CD8-positive, alpha-beta memory T cell (primary cell): ENCODE data around the gene OSGIN1. TPM values are rescaled to one million over a fixed set of nuclear protein-coding genes. Genes with fewer than 3 reads are reported as not detected.
A peak's percentile ranks its signal among the peaks of the same experiment; 100 is the strongest.

Experiments used
- CTCF ChIA-PET: fragments of 350-600 bp; sonication (Branson Sonifier 250); formaldehyde crosslinking; loops from one replicate; lab custom pipeline; 2021; ENCODE audit warnings: antibody characterized with exemption; lab: Charles Lee
- POLR2A ChIA-PET: fragments of 350-600 bp; sonication (Branson Sonifier 250); formaldehyde crosslinking; loops from one replicate; lab custom pipeline; 2021; ENCODE audit warnings: antibody characterized with exemption; lab: Charles Lee
- DNase-seq, 5 donors: peaks; one replicate each; pipeline versions ENCODE4 v3.0.0 to v3.0.0-alpha.2; 2020 to 2022; ENCODE audit warnings: mixed read lengths in 1 of 5
- H3K27ac ChIP-seq: one replicate; pipeline ENCODE4 v1.7.0; 2013; ENCODE audit warnings: low read depth, mild to moderate bottlenecking, low read length, moderate library complexity
- H3K27me3 ChIP-seq: 2 replicates; pipeline ENCODE4 v1.7.0; 2013; ENCODE audit warnings: low read length, mild to moderate bottlenecking; ENCODE audit not compliant: insufficient read depth, poor library complexity, severe bottlenecking
- H3K36me3 ChIP-seq: 2 replicates; pipeline ENCODE4 v1.7.0; 2013; ENCODE audit warnings: mild to moderate bottlenecking, low read length, moderate library complexity; ENCODE audit not compliant: insufficient read depth
- H3K4me1 ChIP-seq: 2 replicates; pipeline ENCODE4 v1.7.0; 2013; ENCODE audit warnings: mild to moderate bottlenecking, low read length, moderate library complexity; ENCODE audit not compliant: insufficient read depth
- H3K4me3 ChIP-seq: 2 replicates; pipeline ENCODE4 v1.7.0; 2013; ENCODE audit warnings: mild to moderate bottlenecking, low read length
- H3K9me3 ChIP-seq: 2 replicates; pipeline ENCODE4 v1.7.0; 2013; ENCODE audit warnings: mild to moderate bottlenecking, low read length
- H3K27ac Mint-ChIP-seq, 8 donors: one replicate each; pipeline ENCODE4 v1.8.0; 2020 to 2021; ENCODE audit warnings: mixed read lengths in 8 of 8, mild to moderate bottlenecking in 6 of 8, inconsistent platforms in 3 of 8, moderate library complexity in 3 of 8
- H3K27me3 Mint-ChIP-seq, 2 donors: one replicate each; pipeline ENCODE4 v1.8.0; 2020 to 2021; ENCODE audit warnings: mixed read lengths in 2 of 2, mild to moderate bottlenecking in 1 of 2, moderate library complexity in 1 of 2
- H3K36me3 Mint-ChIP-seq, 3 donors: one replicate each; pipeline ENCODE4 v1.8.0; 2020 to 2021; ENCODE audit warnings: mixed read lengths in 3 of 3, inconsistent platforms in 1 of 3, mild to moderate bottlenecking in 1 of 3
- H3K4me1 Mint-ChIP-seq, 3 donors: one replicate each; pipeline ENCODE4 v1.8.0; 2020 to 2021; ENCODE audit warnings: mixed read lengths in 3 of 3, inconsistent platforms in 1 of 3, mild to moderate bottlenecking in 1 of 3
- H3K4me3 Mint-ChIP-seq, 7 donors: one replicate each; pipeline ENCODE4 v1.8.0; 2020 to 2021; ENCODE audit warnings: mixed read lengths in 7 of 7, mild to moderate bottlenecking in 6 of 7, moderate library complexity in 4 of 7, inconsistent platforms in 2 of 7
- H3K9me3 Mint-ChIP-seq, 5 donors: one replicate each; pipeline ENCODE4 v1.8.0; 2020 to 2022; ENCODE audit warnings: mixed read lengths in 5 of 5, mild to moderate bottlenecking in 3 of 5, moderate library complexity in 2 of 5, inconsistent platforms in 1 of 5
- polyA plus RNA-seq: library from polyadenylated mRNA; unstranded; fragments of 300-500 nt; fragmentation: Illumina TruSeq; gene quantifications from one replicate; pipeline ENCODE4 v1.2.3, GENCODE V29; 2021
- total RNA-seq, 2 experiments: library from RNA; stranded (reverse); gene quantifications; one replicate each; pipeline ENCODE4 v1.2.3, GENCODE V29; 2021

Gene OSGIN1
- total and polyA plus RNA-seq, 3 experiments from 2014 or later = 0.21 to 0.86 (median 0.83) TPM

DNA sequence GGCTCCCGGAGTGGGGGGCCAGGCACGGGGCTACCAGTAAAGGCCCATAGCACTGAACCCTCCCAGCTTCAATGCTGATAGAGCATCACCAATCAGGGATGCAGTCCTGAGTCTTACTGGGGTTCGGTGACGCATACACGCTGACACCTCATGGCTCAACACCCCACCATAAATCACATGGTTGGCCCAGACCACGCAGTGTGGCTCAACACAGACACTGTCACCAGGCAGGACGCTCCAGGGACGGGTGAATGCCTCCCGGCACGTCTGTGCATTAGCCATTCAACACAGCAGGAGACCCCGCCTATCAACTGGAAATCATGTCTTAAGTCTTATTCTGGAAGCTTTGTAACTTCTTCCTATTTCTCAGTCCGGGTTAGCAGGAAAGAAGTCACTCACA is 50.0 kb downstream of the OSGIN1 start:
- no peaks in the 10 kb centered on the region for H3K4me1 Mint-ChIP-seq
- no peak for DNase-seq
- no peaks in the 10 kb centered on the region for H3K36me3 Mint-ChIP-seq
- no peak overlapping the region for H3K4me3 Mint-ChIP-seq
- no peaks in the 10 kb centered on the region for H3K4me1 ChIP-seq
- no peaks in the 10 kb centered on the region for H3K9me3 Mint-ChIP-seq
- no peak overlapping the region for H3K4me3 ChIP-seq
- H3K9me3 ChIP-seq = no peaks in the 10 kb centered on the region
- ChIA-PET CTCF (no interaction called here), POLR2A (no interaction called here)
- no peak overlapping the region for H3K27ac ChIP-seq
- H3K27ac Mint-ChIP-seq = no peak overlapping the region
- H3K27me3 Mint-ChIP-seq = peaks cover 14 to 20% of the 10 kb centered on the region in 2 donors
- no peaks in the 10 kb centered on the region for H3K36me3 ChIP-seq
- H3K27me3 ChIP-seq = no peaks in the 10 kb centered on the region

DNA sequence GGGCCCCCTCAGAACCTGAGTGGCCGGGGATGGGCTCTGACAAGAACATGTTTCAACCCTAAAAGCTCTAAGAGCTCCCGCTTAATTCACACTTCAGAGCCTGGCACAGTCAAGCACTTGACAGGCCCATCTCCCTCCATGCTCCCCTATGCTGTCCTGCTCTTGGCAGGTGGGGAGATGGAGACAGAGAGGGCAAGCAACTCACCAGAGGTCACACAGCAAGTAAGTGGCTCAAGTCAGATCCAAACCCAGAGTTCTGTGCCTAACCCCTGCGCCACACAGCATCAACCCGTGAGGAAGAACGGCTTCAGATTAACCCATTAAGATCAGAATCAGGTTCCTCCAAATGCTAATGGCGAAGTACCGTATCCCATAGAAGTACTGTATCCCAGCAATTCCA is 51.4 kb downstream of the OSGIN1 start:
- Histone ChIP-seq H3K4me3 (no peak overlapping the region), H3K9me3 (no peaks in the 10 kb centered on the region), H3K27ac (no peak overlapping the region), H3K27me3 (no peaks in the 10 kb centered on the region), H3K36me3 (no peaks in the 10 kb centered on the region), H3K4me1 (no peaks in the 10 kb centered on the region)
- Mint-ChIP-seq H3K4me3 (no peak overlapping the region), H3K27ac (no peak overlapping the region), H3K36me3 (no peaks in the 10 kb centered on the region), H3K9me3 (no peaks in the 10 kb centered on the region), H3K27me3 (peaks cover 11 to 13% of the 10 kb centered on the region in 2 donors), H3K4me1 (no peaks in the 10 kb centered on the region)
- POLR2A ChIA-PET = no interaction called here
- CTCF ChIA-PET = no interaction called here
- no peak for DNase-seq

DNA sequence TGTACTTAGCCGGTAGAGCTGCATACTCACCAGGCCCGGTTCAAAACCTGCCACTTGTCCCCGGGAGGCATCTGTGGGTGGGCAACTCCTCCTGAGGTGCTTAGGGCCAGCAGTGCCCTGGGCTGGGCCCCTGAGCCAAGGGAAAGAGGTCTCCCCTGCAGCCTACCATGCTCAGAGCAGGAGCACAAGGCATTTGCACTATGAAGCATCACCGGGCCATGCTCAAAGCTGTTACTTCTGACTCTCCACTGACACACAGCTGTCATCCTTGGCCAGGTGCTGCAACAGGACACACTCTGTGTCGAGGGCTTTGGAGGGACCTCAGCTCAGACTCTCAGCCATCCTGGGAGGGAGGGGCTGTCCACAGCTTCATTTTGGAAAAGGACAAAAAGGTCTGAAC is 52.4 kb downstream of the OSGIN1 start:
- DNase-seq = peak in 1 of 5 donors; percentile 22
- Histone ChIP-seq H3K9me3 (no peaks in the 10 kb centered on the region), H3K4me3 (no peak overlapping the region), H3K4me1 (no peaks in the 10 kb centered on the region), H3K27ac (no peak overlapping the region), H3K36me3 (no peaks in the 10 kb centered on the region), H3K27me3 (no peaks in the 10 kb centered on the region)
- Mint-ChIP-seq H3K36me3 (no peaks in the 10 kb centered on the region), H3K27me3 (peaks cover 9 to 10% of the 10 kb centered on the region in 2 donors), H3K9me3 (no peaks in the 10 kb centered on the region), H3K4me3 (no peak overlapping the region), H3K4me1 (no peaks in the 10 kb centered on the region), H3K27ac (no peak overlapping the region)
- CTCF ChIA-PET = no interaction called here
- POLR2A ChIA-PET = no interaction called here

DNA sequence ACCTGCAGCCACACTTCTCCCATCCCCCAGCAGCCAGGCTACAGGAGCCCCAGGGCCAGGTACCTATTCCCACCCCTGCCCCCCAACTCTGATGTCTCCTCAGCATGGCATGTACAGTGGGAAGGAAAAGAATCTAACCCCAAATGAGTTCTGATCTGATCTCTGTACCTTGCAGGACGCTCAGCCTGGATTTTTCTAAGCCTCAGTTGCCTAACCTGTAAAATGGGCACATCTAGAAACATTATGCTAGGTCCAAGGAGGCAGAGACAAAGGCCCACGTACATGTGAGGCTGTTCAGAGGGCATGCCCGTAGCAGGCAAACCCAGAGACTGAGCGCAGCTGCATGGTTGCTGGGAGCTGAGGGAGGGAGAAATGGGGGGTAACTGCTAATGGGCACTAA is 54.5 kb downstream of the OSGIN1 start:
- CTCF ChIA-PET = no interaction called here
- H3K27ac Mint-ChIP-seq = no peak overlapping the region
- H3K9me3 ChIP-seq = no peaks in the 10 kb centered on the region
- H3K4me3 Mint-ChIP-seq = no peak overlapping the region
- no peak overlapping the region for H3K27ac ChIP-seq
- no peak overlapping the region for H3K4me3 ChIP-seq
- peaks cover 3 to 10% of the 10 kb centered on the region in 2 donors for H3K27me3 Mint-ChIP-seq
- H3K9me3 Mint-ChIP-seq = no peaks in the 10 kb centered on the region
- DNase-seq = peak in 1 of 5 donors; percentile 1
- no peaks in the 10 kb centered on the region for H3K4me1 Mint-ChIP-seq
- no peaks in the 10 kb centered on the region for H3K27me3 ChIP-seq
- POLR2A ChIA-PET = no interaction called here
- H3K36me3 Mint-ChIP-seq = no peaks in the 10 kb centered on the region
- H3K4me1 ChIP-seq = no peaks in the 10 kb centered on the region
- H3K36me3 ChIP-seq = no peaks in the 10 kb centered on the region

DNA sequence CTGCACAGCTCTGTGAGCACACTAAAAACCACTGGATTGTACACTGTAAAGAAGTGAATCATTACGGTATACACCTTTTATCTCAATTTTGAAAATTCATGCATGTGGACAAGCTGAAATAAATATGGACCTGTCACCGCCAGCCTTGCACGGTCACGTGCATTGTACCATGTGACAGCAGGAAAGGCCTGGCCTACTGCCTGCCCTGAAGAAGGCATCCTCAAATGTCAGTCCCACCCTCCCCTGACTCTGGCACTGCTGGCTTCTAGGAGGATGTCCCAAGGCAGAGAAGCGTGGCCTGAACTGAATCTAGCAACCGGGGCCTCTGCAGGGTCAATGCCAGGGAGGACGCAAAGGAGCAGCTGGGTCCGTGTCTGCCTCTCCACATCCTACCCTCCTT is 54.9 kb downstream of the OSGIN1 start:
- H3K36me3 ChIP-seq = no peaks in the 10 kb centered on the region
- H3K4me1 Mint-ChIP-seq = no peaks in the 10 kb centered on the region
- CTCF ChIA-PET = no interaction called here

DNA sequence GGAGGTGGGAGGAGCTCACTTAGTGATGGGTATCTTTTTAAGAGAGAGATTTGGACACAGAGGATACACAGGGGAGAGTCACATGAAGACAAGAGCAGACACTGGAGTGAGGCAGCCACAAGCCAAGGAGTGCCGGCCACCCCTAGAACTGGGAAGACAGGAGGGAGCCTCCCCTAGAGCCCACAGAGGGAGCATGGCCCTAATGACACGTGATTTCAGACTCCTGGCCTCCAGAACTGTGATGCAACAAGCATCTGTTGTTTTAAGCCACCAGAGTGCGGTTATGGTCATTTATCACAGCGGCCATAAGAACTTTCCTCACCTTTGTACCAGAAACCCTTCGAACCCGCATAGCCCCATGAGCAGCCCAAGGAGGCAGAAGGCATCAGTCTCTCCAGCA is 56.2 kb downstream of the OSGIN1 start:
- CTCF ChIA-PET = no interaction called here
- no peak overlapping the region for H3K27ac ChIP-seq
- Mint-ChIP-seq H3K4me1 (peaks cover 2 to 3% (median 3%) of the 10 kb centered on the region in 3 donors), H3K27me3 (peaks cover 3 to 6% of the 10 kb centered on the region in 2 donors), H3K36me3 (no peaks in the 10 kb centered on the region), H3K4me3 (no peak overlapping the region), H3K9me3 (peaks cover 0 to under 1% (median 0%) of the 10 kb centered on the region in 5 donors), H3K27ac (no peak overlapping the region)
- DNase-seq = no peak
- POLR2A ChIA-PET = no interaction called here
- no peaks in the 10 kb centered on the region for H3K9me3 ChIP-seq
- no peak overlapping the region for H3K4me3 ChIP-seq
- no peaks in the 10 kb centered on the region for H3K4me1 ChIP-seq
- no peaks in the 10 kb centered on the region for H3K36me3 ChIP-seq
- no peaks in the 10 kb centered on the region for H3K27me3 ChIP-seq

More for the DNA sequence above, 54.9 kb downstream of the OSGIN1 start:
- Histone ChIP-seq H3K9me3 (no peaks in the 10 kb centered on the region), H3K4me1 (no peaks in the 10 kb centered on the region), H3K4me3 (no peak overlapping the region), H3K27ac (no peak overlapping the region), H3K27me3 (no peaks in the 10 kb centered on the region)
- POLR2A ChIA-PET = no interaction called here
- Mint-ChIP-seq H3K27me3 (peaks cover 3 to 9% of the 10 kb centered on the region in 2 donors), H3K27ac (no peak overlapping the region), H3K4me3 (no peak overlapping the region), H3K9me3 (no peaks in the 10 kb centered on the region), H3K36me3 (no peaks in the 10 kb centered on the region)
- peak in 1 of 5 donors; percentile 16 for DNase-seq

DNA sequence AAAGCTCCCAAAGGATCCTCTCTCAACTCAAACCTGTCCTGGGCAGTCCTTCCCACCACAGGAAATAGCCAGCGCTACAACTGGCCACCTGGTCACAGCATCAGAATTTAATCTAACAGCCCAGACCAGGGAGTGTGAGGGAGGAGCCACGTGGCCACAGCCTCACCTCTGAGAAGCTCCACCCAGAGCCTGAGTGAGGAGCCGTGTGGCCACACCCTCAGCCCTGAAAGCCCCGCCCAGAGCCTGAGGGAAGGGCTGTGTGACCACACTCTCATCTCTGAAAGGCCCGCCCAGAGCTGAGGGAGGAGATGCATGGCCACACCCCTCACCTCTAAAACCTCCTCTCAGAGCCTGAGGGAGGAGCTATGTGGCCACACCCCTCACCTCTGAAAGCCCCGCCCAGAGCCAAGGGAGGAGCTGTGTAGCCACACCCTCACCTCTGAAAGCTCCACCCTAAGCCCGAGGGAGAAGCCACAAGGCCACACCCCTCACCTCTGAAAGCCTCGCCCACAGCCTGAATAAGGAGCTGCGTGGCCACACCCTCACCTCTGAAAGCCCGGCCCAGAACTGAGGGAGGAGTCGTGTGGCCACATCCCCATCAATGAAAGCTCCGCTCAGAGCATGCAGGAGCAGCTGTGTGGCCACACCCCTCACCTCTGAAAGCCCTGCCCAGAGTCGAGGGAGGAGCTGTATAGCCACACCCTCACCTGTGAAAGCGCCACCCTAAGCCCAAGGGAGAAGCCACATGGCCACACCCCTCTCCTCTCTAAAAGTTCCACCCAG is 60.9 kb downstream of the OSGIN1 start:
- Mint-ChIP-seq H3K36me3 (no peaks in the 10 kb centered on the region), H3K27me3 (peaks cover 3 to 13% of the 10 kb centered on the region in 2 donors), H3K4me3 (no peak overlapping the region), H3K27ac (no peak overlapping the region), H3K4me1 (peaks cover 9 to 10% (median 9%) of the 10 kb centered on the region in 3 donors), H3K9me3 (peaks cover 0 to 4% (median 0%) of the 10 kb centered on the region in 5 donors)
- Histone ChIP-seq H3K4me3 (no peak overlapping the region), H3K36me3 (no peaks in the 10 kb centered on the region), H3K27me3 (no peaks in the 10 kb centered on the region), H3K27ac (no peak overlapping the region), H3K9me3 (no peaks in the 10 kb centered on the region), H3K4me1 (no peaks in the 10 kb centered on the region)
- DNase-seq = peak in 3 of 5 donors; percentile 4 to 36 (median 29)
- ChIA-PET POLR2A (no interaction called here), CTCF (no interaction called here)

DNA sequence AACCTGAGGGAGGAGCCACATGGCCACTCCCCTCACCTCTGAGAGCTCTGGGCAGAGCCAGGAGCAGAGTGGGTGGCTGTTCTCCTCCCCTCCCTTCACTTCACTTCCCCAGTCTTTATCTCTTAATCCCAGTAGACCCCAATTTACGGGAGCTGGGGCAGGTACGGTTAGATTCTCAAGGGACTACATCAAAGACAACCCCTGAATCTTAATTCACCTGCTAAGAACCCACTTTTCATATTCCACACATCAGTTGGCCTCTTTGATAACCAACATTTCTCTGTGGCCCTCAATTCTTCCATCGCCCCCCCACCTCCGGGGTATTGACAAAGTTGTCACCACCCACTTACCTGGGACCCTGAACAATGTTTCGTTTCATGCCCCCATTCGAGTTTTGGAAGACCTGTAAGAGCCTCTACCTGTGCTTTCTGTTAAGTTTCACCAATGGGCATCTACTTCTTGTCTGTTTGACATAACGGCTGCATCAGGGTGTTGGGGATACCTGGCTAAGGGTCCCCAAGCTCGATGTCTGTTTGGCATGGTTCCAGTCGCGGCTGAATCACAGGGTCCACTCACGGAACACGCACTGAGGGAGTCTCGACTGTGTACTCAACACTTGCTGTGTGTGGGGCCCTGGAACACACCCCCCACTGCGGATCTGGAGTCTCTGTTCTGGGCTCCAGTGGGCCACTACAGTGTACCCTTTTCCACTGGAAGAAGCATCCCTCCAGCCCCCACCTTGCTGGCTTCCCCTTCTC is 61.7 kb downstream of the OSGIN1 start:
- Histone ChIP-seq H3K36me3 (no peaks in the 10 kb centered on the region), H3K27me3 (no peaks in the 10 kb centered on the region), H3K27ac (no peak overlapping the region), H3K4me3 (no peak overlapping the region), H3K9me3 (no peaks in the 10 kb centered on the region), H3K4me1 (no peaks in the 10 kb centered on the region)
- DNase-seq = no peak
- H3K4me3 Mint-ChIP-seq = peak overlapping the region in 1 of 7 donors; percentile 63
- CTCF ChIA-PET = no interaction called here
- no peaks in the 10 kb centered on the region for H3K36me3 Mint-ChIP-seq
- POLR2A ChIA-PET = no interaction called here
- peaks cover 3 to 13% of the 10 kb centered on the region in 2 donors for H3K27me3 Mint-ChIP-seq
- peaks cover 9 to 10% (median 9%) of the 10 kb centered on the region in 3 donors for H3K4me1 Mint-ChIP-seq
- peaks cover 0 to 6% (median 4%) of the 10 kb centered on the region in 5 donors for H3K9me3 Mint-ChIP-seq
- peak overlapping the region in 1 of 8 donors; percentile 71 for H3K27ac Mint-ChIP-seq
